ENCODE results near the gene POTEE.
"Not testable (repeated sequence)": the region's sequence is repeated elsewhere in the genome, so short reads cannot be mapped to it uniquely, and the experiment has no call there.

DNA sequence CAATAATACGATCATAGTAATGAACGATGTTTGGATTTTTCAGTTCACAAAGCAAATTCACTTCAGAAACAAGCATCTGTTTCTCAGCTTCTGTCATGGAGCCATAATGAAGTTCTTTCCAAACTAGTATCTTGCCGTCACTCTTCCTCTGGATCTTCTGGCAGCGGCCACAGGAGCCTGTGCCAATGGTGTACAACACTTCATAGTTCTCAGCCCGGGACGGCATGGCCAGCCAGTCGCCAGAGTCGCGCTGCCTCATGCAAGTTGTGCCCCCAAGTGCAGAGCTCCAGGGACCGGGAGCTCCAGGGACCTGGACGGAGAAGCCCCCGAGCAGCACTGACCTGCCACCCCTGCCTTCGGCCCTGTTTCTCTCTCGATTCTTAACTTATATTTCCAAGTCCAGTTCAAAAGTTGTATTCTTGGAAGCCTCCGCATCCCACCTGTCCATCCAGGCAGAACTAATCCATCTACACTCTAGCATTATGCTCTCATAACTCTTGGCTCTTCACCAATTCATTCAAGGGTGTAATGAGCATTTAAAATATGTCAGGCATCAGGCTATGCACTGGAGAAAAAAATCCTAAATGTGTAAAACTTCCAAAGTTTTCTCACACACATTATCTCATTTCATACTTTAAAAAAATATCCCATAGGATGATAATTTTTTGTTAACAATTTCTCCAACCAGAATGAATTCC, 30.5 kb upstream of the POTEE start:
- TF ChIP-seq, protein P1, sequence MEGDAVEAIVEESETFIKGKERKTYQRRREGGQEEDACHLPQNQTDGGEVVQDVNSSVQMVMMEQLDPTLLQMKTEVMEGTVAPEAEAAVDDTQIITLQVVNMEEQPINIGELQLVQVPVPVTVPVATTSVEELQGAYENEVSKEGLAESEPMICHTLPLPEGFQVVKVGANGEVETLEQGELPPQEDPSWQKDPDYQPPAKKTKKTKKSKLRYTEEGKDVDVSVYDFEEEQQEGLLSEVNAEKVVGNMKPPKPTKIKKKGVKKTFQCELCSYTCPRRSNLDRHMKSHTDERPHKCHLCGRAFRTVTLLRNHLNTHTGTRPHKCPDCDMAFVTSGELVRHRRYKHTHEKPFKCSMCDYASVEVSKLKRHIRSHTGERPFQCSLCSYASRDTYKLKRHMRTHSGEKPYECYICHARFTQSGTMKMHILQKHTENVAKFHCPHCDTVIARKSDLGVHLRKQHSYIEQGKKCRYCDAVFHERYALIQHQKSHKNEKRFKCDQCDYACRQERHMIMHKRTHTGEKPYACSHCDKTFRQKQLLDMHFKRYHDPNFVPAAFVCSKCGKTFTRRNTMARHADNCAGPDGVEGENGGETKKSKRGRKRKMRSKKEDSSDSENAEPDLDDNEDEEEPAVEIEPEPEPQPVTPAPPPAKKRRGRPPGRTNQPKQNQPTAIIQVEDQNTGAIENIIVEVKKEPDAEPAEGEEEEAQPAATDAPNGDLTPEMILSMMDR (IDR thresholded peaks at IDR 0.05): not testable (repeated sequence)
- not testable (repeated sequence) for TF ChIP-seq POLR2A (IDR thresholded peaks at IDR 0.05)
